HG02938 (cell line): ENCODE measurements around the gene DDX49.
"Not testable (repeated sequence)": the region's sequence is repeated elsewhere in the genome, so short reads cannot be mapped to it uniquely, and the experiment has no call there.

Source experiments
- ATAC-seq: cut with Tn5 transposase; IDR thresholded peaks from one replicate; pipeline ENCODE4 v1.9.1; 2021; ENCODE audit warnings: mild to moderate bottlenecking, moderate library complexity; ENCODE audit not compliant: unreplicated experiment

Gene DDX49

DNA sequence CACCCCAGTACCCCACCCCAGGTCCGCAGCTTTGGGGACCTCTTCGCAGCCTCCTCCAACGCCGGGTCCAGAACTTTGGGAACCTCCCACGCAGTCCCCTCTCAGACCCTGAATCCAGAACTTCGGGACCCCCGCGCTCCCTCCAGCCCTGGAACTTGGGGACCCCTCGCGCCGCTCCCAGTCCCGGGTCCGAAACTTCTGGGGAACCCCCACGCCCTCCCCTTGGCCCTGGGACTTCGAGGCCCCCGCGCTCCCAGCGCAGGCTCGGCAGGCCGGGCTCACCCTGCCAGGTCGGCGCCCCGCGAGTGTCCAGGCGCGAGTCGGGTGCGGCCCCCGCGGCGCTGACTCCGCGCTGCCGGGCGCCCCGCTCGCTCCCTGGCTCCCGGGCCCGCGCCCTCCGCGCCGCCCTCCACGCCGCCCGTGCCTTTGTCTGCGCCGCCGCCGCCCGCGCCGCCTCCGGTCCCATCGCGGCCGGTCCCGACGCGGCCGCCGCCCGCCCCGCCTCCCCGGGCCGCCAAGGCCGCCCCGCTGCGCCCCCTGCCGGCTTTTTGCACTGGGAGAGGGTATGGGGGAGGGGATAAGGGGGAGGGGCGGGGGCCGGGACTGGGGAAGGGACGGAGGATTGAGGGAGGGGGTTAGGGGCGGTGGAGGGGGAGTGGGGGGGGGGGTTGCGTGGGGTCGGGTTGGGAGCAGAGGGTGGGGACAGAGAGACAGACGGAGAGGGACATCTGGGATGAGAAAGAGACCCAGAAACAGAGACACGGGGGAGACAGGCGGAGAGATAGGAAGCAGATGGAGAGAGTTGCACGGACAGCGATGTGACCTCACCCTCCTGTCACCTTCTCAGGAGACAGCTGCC lies 21.5 kb downstream of the DDX49 start, which contains the start of gene HOMER3:
TSS of gene HOMER3 (minus strand) at position 449 of the 859 bp plus-strand sequence. CDS start 2,235 bp downstream, outside the sequence.
- no peak for ATAC-seq

DNA sequence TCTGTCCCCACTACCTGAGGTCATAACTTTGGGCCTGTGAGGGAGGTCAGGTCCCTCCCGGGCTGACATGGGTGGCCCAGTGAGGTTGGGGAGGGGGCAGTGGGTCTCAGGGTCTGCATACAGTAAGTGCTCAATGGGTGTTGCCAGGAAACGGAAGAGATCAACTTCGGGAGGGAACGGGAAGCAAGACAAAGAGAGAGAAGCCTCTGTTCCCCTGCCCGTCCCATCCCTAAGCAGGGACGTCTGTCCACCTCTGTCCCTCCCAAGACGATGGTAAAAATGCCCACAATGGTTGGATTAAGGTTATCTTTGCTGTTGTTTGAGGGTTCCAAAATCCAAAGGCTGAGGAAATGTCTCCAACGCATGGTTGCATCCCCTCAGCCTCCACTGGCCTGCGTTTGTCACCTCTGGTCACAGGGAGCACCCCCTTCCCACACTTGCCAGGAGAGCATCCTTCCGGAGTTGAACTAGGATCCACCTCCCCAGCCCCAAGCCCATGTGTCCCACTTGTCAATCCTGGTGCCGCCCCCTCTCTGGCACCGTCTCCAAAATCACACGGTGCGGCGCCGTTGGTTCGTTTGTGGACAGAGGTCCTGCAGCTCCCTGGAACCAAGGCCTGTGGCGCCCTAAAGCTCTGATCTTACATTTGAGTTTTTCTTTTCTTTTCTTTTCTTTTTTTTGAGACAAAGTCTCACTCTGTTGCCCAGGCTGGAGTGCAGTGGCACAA lies 22.3 kb downstream of the DDX49 start:
- no peak for ATAC-seq

GRCh38 chr19:18942692-18943091 lies 23.2 kb downstream of the DDX49 start:
- ATAC-seq: no peak

DNA sequence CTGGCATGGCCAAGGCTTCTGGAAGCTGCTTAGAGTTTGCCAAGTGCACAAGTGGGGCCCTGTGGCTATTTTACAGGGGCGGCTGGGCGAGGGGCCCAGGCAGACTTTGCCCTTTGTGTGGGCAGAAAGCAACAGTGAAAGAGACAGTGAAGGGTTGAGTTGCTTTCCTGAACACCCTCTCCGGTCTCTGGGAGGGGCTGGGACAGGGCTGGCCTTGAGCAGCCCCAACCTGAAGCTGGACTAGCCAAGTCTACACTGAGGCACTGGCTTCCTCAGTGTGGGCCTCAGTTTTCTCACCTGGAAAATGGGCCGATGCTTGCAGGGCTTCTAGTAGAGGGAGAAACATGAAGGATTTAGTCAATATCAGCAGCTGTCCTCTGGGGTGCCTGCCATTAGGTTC lies 23.9 kb downstream of the DDX49 start:
- no peak for ATAC-seq

GRCh38 chr19:18945297-18945696 lies 25.8 kb downstream of the DDX49 start:
- ATAC-seq: no peak

- no peak for ATAC-seq
These were observed 26.8 kb downstream of the DDX49 start for GRCh38 chr19:18946335-18946734.

- ATAC-seq: no peak
These were observed 27.4 kb downstream of the DDX49 start for GRCh38 chr19:18946918-18947317.

GRCh38 chr19:18948075-18948975 lies 28.8 kb downstream of the DDX49 start:
- ATAC-seq: no peak

GRCh38 chr19:18948976-18949356 lies 29.5 kb downstream of the DDX49 start:
- ATAC-seq: no peak

- no peak for ATAC-seq
These were observed 30.3 kb downstream of the DDX49 start for GRCh38 chr19:18949858-18950257.

DNA sequence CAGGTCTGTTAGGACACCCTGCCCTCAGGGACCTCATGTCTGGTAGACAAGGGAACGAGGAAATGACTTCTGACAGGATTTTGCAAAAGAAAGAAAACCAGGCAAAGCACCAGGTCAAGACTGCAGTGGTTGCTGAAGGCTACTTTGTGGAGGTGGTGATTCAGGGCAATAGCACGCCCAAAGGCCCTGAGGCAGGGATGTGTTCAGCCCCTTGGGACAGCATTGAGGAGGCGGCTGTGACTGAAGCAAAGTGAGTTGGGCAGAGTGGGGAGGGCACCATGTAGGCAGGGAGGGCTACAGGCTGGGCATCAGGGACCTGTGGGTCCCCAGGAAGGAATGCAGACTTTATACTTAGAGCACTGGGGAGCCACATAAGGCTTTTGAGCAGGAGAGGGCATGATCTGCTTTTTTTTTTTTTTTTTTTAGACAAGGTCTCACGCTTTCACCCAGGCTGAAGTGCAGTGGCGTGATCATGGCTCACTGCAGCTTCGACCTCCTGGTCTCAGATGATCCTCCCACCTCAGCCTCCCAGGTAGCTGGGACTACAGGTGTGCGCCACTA lies 32.3 kb downstream of the DDX49 start:
- no peak for ATAC-seq

GRCh38 chr19:18952364-18953003 lies 33.0 kb downstream of the DDX49 start:
- not testable (repeated sequence) for ATAC-seq

GRCh38 chr19:18954094-18954493 lies 34.6 kb downstream of the DDX49 start:
- no peak for ATAC-seq

- ATAC-seq: no peak
These were observed 35.5 kb downstream of the DDX49 start for GRCh38 chr19:18955042-18955441.

DNA sequence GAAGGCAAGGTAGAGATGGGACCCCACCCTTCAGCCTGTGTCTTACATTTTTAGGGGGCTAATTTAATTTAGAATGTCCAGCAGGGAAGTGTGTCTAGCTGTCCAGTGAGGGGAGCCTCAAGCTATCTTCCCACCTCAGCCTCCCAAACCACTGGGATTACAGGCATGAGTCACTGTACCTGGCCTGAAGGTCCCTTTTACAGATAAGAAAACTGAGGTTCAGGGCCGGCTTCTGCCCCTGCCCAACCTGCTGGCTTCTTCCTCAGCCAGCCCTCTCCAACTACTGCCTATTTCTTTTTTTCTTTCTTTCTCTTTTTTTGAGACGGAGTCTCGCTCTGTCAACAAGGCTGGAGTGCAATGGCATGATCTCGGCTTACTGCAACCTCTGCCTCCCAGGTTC lies 40.9 kb downstream of the DDX49 start:
- no peak for ATAC-seq

DNA sequence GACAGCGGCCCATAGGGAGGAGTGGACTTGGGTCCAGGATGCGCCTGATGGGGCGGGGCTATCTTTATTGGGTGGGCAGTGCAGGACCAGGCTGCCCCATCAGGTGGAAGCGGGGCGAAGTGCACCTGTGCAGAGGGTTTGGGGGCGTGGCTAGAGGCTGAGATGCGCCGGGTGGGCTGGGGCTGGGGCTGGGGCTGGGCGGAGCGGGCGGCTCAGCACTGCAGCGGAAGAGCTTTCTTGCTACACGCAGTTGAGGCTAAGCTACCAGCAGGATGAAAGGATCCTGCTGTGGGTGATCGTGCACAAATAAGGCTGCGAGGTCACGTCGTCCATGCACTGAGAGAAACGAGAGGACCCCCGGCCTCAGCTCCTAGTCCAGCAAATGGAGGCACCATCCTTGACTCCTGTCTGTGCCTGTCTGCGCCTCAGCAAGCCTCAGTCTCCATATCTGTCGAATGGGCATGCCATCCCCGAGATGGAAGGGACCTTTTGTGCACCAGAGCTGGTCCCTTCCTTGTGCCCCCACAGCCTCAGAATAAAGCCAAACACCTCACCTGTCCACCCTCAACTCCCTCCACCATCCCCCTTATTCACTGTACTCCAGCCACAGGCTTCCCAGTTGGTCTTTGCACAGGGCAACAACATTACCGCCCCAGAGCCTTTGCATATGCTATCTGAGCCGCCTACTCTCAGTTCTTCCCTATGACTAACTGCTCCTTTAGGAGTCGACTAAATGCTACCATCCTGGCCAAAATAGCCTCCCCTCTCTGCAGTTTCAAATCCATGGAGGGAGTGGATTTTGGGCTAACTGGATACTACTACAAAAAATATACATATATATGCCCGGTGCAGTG lies 42.5 kb downstream of the DDX49 start:
- no peak for ATAC-seq

- ATAC-seq: no peak
These were observed 44.6 kb downstream of the DDX49 start for GRCh38 chr19:18964121-18964520.

- ATAC-seq: no peak
These were observed 46.8 kb downstream of the DDX49 start for GRCh38 chr19:18966307-18966706.
